CD4-positive, alpha-beta memory T cell (primary cell): ENCODE data around the gene FAM13B. TPM values are rescaled to one million over a fixed set of nuclear protein-coding genes. Genes with fewer than 3 reads are reported as not detected.
"Not testable (repeated sequence)": the region's sequence is repeated elsewhere in the genome, so short reads cannot be mapped to it uniquely, and the experiment has no call there.

Experiments
- CTCF ChIA-PET: fragments of 350-600 bp; sonication (Branson Sonifier 250); formaldehyde crosslinking; loops from one replicate; lab custom pipeline; 2021; ENCODE audit warnings: inconsistent platforms; ENCODE audit not compliant: partially characterized antibody; lab: Charles Lee
- POLR2A ChIA-PET: fragments of 350-600 bp; sonication (Branson Sonifier 250); formaldehyde crosslinking; loops from one replicate; lab custom pipeline; 2021; ENCODE audit not compliant: partially characterized antibody; lab: Charles Lee
- DNase-seq, 5 donors: peaks; one replicate each; pipeline versions ENCODE4 v3.0.0 to v3.0.0-alpha.2; 2020 to 2022; ENCODE audit warnings: mixed read lengths in 1 of 5
- H3K27ac ChIP-seq: one replicate; pipeline ENCODE4 v1.7.0; 2013; ENCODE audit warnings: low read depth, low read length
- H3K27me3 ChIP-seq: 2 replicates; pipeline ENCODE4 v1.7.0; 2013; ENCODE audit warnings: mild to moderate bottlenecking, low read length, moderate library complexity; ENCODE audit not compliant: insufficient read depth
- H3K36me3 ChIP-seq: 2 replicates; pipeline ENCODE4 v1.7.0; 2013; ENCODE audit warnings: mild to moderate bottlenecking, low read length, moderate library complexity; ENCODE audit not compliant: insufficient read depth
- H3K4me1 ChIP-seq: 2 replicates; pipeline ENCODE4 v1.7.0; 2013; ENCODE audit warnings: mild to moderate bottlenecking, low read length, moderate library complexity; ENCODE audit not compliant: insufficient read depth
- H3K4me3 ChIP-seq, 2 donors: one replicate each; pipeline ENCODE4 v1.7.0; 2013; ENCODE audit warnings: low read length in 2 of 2, mild to moderate bottlenecking in 1 of 2
- H3K9me3 ChIP-seq, 2 donors: one replicate each; pipeline ENCODE4 v1.7.0; 2013; ENCODE audit warnings: low read length in 2 of 2, control low read depth in 1 of 2; ENCODE audit not compliant: control insufficient read depth in 1 of 2
- H3K27ac Mint-ChIP-seq, 7 donors: one replicate each; pipeline ENCODE4 v1.8.0; 2020 to 2021; ENCODE audit warnings: mixed read lengths in 7 of 7, mild to moderate bottlenecking in 6 of 7, inconsistent platforms in 3 of 7, moderate library complexity in 3 of 7
- H3K27me3 Mint-ChIP-seq, 2 donors: one replicate each; pipeline ENCODE4 v1.8.0; 2020 to 2021; ENCODE audit warnings: mixed read lengths in 2 of 2
- H3K36me3 Mint-ChIP-seq, 2 donors: one replicate each; pipeline ENCODE4 v1.8.0; 2020 to 2021; ENCODE audit warnings: mixed read lengths in 2 of 2, inconsistent platforms in 1 of 2, mild to moderate bottlenecking in 1 of 2
- H3K4me1 Mint-ChIP-seq, 4 donors: one replicate each; pipeline ENCODE4 v1.8.0; 2020 to 2021; ENCODE audit warnings: mixed read lengths in 4 of 4, mild to moderate bottlenecking in 1 of 4
- H3K4me3 Mint-ChIP-seq, 8 donors: one replicate each; pipeline ENCODE4 v1.8.0; 2020 to 2021; ENCODE audit warnings: mixed read lengths in 8 of 8, mild to moderate bottlenecking in 7 of 8, moderate library complexity in 6 of 8, inconsistent platforms in 3 of 8
- H3K9me3 Mint-ChIP-seq, 8 donors: one replicate each; pipeline ENCODE4 v1.8.0; 2020 to 2021; ENCODE audit warnings: mixed read lengths in 8 of 8, mild to moderate bottlenecking in 5 of 8, inconsistent platforms in 3 of 8, moderate library complexity in 1 of 8
- intact Hi-C: fragments of 100-400 bp; cut with micrococcal nuclease; formaldehyde crosslinking; loops from one replicate; pipeline ENCODE4 v1.15.1; 2023
- polyA plus RNA-seq, 2 donors: library from polyadenylated mRNA; unstranded; fragments of 300-500 nt; fragmentation: Illumina TruSeq; gene quantifications; one replicate each; pipeline ENCODE4 v1.2.3, GENCODE V29; 2021
- total RNA-seq, 2 experiments: library from RNA; stranded (reverse); gene quantifications; one replicate each; pipeline ENCODE4 v1.2.3, GENCODE V29; 2021

The FAM13B gene
- total RNA-seq (10 to 100 TPM; 63.3 to 66.6 TPM), polyA plus RNA-seq (10 to 100 TPM; 14.4 to 27.7 TPM)

DNA sequence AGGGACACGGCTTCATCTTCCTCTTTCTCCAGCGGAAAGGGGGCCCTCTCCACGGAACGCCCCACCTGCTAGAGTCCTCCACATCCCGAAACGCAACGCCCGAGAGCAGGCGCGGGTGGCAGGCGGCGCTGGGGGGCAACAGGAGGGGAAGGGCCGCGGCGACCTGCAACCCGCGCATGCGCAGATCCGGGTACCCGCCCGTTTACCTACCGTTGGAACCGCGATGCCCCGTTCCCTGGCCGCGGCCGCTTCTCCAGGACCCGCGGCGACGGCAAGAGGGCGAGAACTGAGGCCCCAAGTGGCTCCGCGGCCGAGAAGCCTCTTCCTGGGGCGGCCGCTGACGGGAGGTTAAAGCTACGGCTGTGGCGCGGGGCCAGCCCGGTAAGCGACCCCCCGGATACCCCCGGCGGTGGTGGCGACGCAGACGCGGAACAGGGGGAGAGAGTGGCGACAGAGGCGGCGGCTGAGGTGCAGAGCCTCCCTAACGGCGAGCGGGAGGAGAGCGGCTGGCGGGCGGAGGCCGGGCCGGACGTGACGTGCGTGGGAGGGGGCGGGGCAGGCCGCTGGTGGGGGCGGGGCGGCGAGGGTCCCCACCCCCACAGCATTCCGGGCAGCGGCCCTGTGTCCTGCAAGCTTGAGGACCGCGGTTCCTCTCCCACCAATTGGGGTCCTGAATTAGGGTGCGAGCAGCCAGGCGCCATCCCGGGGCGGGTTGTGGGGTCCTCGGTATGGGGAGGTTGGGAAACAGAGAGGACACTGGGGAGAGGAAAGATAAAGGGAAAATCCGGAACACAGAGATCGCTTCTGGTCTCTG, at the start of gene FAM13B:
Gene FAM13B (minus strand): TSS at position 508 of the 814 bp plus-strand sequence. CDS start 13,968 bp downstream, outside the sequence.
- peaks cover 37 to 68% (median 51%) of the 10 kb centered on the region in 4 donors for H3K4me1 Mint-ChIP-seq

GRCh38 chr5:138082033-138082432, 49.2 kb upstream of the FAM13B start:
- no peaks in the 10 kb centered on the region for H3K27me3 ChIP-seq
- CTCF ChIA-PET, result interaction anchor here (0.9 to 1.8 kb wide), 6 partner anchors 8 to 303 kb away, joined by 3 to 13 read pairs (median 5); no protein-coding TSS in a partner anchor
- peaks cover 4 to 10% (median 8%) of the 10 kb centered on the region in 4 donors for H3K4me1 Mint-ChIP-seq
- intact Hi-C loops, result no loop called here
- H3K27ac ChIP-seq, result no peak overlapping the region
- peak overlapping the region in 5 of 7 donors; percentile 6 to 89 (median 30) for H3K27ac Mint-ChIP-seq
- H3K9me3 ChIP-seq, result no peaks in the 10 kb centered on the region
- peak overlapping the region in 2 of 8 donors; percentile 1 to 31 for H3K4me3 Mint-ChIP-seq
- DNase-seq, result no peak
- no peaks in the 10 kb centered on the region for H3K4me1 ChIP-seq
- no peaks in the 10 kb centered on the region for H3K36me3 ChIP-seq
- no peaks in the 10 kb centered on the region for H3K36me3 Mint-ChIP-seq
- POLR2A ChIA-PET, result interaction anchor here (1.1 to 1.3 kb wide), 3 partner anchors 46 to 131 kb away, joined by 3 to 4 read pairs (median 3); partner anchors contain the start of gene CDC23
- H3K27me3 Mint-ChIP-seq, result peaks cover 0 to 3% of the 10 kb centered on the region in 2 donors
- H3K9me3 Mint-ChIP-seq, result no peaks in the 10 kb centered on the region
- no peak overlapping the region for H3K4me3 ChIP-seq

More for the DNA sequence above, at the start of gene FAM13B:
- Histone ChIP-seq H3K9me3 (no peaks in the 10 kb centered on the region), H3K4me1 (peaks cover 50% of the 10 kb centered on the region), H3K36me3 (no peaks in the 10 kb centered on the region), H3K27ac (peak within 1 kb of the TSS; percentile 98), H3K4me3 (peak within 1 kb of the TSS; percentile 68 to 83), H3K27me3 (no peaks in the 10 kb centered on the region)
- Mint-ChIP-seq H3K4me3 (peak within 1 kb of the TSS; percentile 95 to 100 (median 100)), H3K27me3 (no peaks in the 10 kb centered on the region), H3K27ac (peak within 1 kb of the TSS; percentile 99 to 100 (median 99)), H3K36me3 (peaks cover 0 to 13% of the 10 kb centered on the region in 2 donors), H3K9me3 (no peaks in the 10 kb centered on the region)
- peak; percentile 83 to 86 (median 85) for DNase-seq
- ChIA-PET POLR2A (interaction anchor here (1.5 to 2.8 kb wide), 2 partner anchors 278 to 432 kb away, joined by 4 to 13 read pairs; partner anchors contain the start of genes EGR1 and HNRNPA0), CTCF (interaction anchor here (1.3 to 8.1 kb wide), 3 partner anchors 11 to 44 kb away, joined by 4 to 136 read pairs (median 9); no protein-coding TSS in a partner anchor)
- intact Hi-C loops, result loop anchor here (1.0 to 10.0 kb wide), 3 partner anchors 278 to 542 kb away; partner anchors contain the start of genes HNRNPA0, HSPA9 and KDM3B

GRCh38 chr5:138078006-138078643, 45.2 kb upstream of the FAM13B start:
- ChIA-PET POLR2A (interaction anchor here (1.0 kb wide), 1 partner anchor 42 kb away, joined by 3 read pairs; no protein-coding TSS in a partner anchor), CTCF (interaction anchor here (0.6 to 6.2 kb wide), 24 partner anchors 8 to 449 kb away, joined by 3 to 88 read pairs (median 4); no protein-coding TSS in a partner anchor)
- H3K27ac ChIP-seq, result no peak overlapping the region
- no peak overlapping the region for H3K4me3 ChIP-seq
- H3K36me3 Mint-ChIP-seq, result no peaks in the 10 kb centered on the region
- no peaks in the 10 kb centered on the region for H3K4me1 ChIP-seq
- intact Hi-C loops, result no loop called here
- H3K27ac Mint-ChIP-seq, result no peak overlapping the region
- peaks cover 4 to 10% (median 8%) of the 10 kb centered on the region in 4 donors for H3K4me1 Mint-ChIP-seq
- H3K9me3 ChIP-seq, result no peaks in the 10 kb centered on the region
- DNase-seq, result no peak
- H3K27me3 Mint-ChIP-seq, result no peaks in the 10 kb centered on the region
- H3K36me3 ChIP-seq, result no peaks in the 10 kb centered on the region
- H3K9me3 Mint-ChIP-seq, result no peaks in the 10 kb centered on the region
- no peaks in the 10 kb centered on the region for H3K27me3 ChIP-seq
- no peak overlapping the region for H3K4me3 Mint-ChIP-seq

- Histone ChIP-seq H3K4me1 (no peaks in the 10 kb centered on the region), H3K27me3 (no peaks in the 10 kb centered on the region), H3K36me3 (no peaks in the 10 kb centered on the region), H3K9me3 (no peaks in the 10 kb centered on the region), H3K4me3 (no peak overlapping the region), H3K27ac (no peak overlapping the region)
- H3K9me3 Mint-ChIP-seq, result no peaks in the 10 kb centered on the region
- no peak overlapping the region for H3K27ac Mint-ChIP-seq
- peak in 4 of 5 donors; percentile 28 to 46 (median 38) for DNase-seq
- H3K4me1 Mint-ChIP-seq, result peaks cover 4 to 10% (median 8%) of the 10 kb centered on the region in 4 donors
- intact Hi-C loops, result loop anchor here (1.0 kb wide), 1 partner anchor 56 kb away; no protein-coding TSS in a partner anchor
- POLR2A ChIA-PET, result interaction anchor here (1.0 kb wide), 1 partner anchor 41 kb away, joined by 3 read pairs; no protein-coding TSS in a partner anchor
- no peak overlapping the region for H3K4me3 Mint-ChIP-seq
- CTCF ChIA-PET, result interaction anchor here (0.9 to 6.2 kb wide), 28 partner anchors 9 to 448 kb away, joined by 3 to 88 read pairs (median 4); partner anchors contain the start of gene NME5
- H3K27me3 Mint-ChIP-seq, result no peaks in the 10 kb centered on the region
- no peaks in the 10 kb centered on the region for H3K36me3 Mint-ChIP-seq
Measured at GRCh38 chr5:138077064-138077696, 44.3 kb upstream of the FAM13B start.

- H3K27ac Mint-ChIP-seq, H3K27me3 ChIP-seq, DNase-seq, H3K4me1 ChIP-seq, H3K36me3 ChIP-seq, H3K4me1 Mint-ChIP-seq, intact Hi-C loops, POLR2A ChIA-PET, H3K9me3 Mint-ChIP-seq, H3K27ac ChIP-seq, H3K4me3 ChIP-seq, H3K36me3 Mint-ChIP-seq, H3K27me3 Mint-ChIP-seq, H3K4me3 Mint-ChIP-seq, H3K9me3 ChIP-seq: not testable (repeated sequence)
- CTCF ChIA-PET, result interaction anchor here (0.8 to 8.0 kb wide), 13 partner anchors 7 to 439 kb away, joined by 3 to 136 read pairs (median 6); partner anchors contain the start of gene FAM13B
Measured at GRCh38 chr5:138070026-138070425, 37.1 kb upstream of the FAM13B start.

DNA sequence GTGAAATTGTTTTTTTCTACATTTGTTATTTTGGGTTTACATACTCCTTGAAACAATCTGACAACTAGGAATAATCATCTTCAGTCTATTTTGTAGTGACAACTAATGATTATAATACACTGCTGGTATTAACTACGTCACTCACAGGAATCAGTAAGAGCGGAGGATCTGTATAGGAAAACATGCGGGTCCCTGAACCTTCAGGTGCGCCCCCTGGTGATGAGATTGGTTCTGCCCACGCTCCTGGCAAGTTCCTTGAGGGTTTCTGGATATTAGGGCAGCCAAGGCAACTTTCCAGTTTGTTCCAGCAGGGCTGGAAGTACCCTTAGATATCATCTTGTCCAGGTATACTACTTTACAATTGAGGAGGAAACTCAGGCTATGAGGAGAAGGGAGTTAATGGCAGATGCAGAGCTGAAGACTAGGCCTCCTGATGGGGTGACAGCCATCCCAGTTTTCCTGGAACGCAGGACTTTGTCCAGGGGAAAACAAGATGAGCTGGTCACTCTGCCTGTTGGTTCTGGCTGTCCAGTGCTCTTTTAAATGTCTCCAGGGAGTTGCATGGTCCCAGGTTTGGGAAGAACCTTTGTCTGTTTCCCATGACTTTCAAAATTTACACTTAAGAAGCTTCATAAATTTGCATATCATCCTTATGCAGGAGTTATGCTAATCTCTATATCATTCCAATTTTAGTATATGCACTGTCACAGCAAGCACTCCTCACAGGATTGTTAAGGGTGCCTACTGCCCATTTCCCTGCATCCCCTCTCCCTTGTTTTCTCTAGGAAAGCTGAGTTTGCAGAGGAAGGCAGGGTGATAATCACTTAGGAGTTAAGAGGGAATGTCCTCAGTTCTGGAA, 36.1 kb upstream of the FAM13B start:
- Histone ChIP-seq H3K36me3 (no peaks in the 10 kb centered on the region), H3K4me1 (no peaks in the 10 kb centered on the region), H3K4me3 (no peak overlapping the region), H3K9me3 (no peaks in the 10 kb centered on the region), H3K27ac (no peak overlapping the region), H3K27me3 (no peaks in the 10 kb centered on the region)
- Mint-ChIP-seq H3K9me3 (no peaks in the 10 kb centered on the region), H3K36me3 (no peaks in the 10 kb centered on the region), H3K27ac (no peak overlapping the region), H3K4me3 (no peak overlapping the region), H3K27me3 (peaks cover 0 to 2% of the 10 kb centered on the region in 2 donors), H3K4me1 (peaks cover 6 to 10% (median 6%) of the 10 kb centered on the region in 4 donors)
- intact Hi-C loops, result loop anchor here (1.0 kb wide), 3 partner anchors 33 to 440 kb away; no protein-coding TSS in a partner anchor
- POLR2A ChIA-PET, result interaction anchor here (1.0 kb wide), 1 partner anchor 33 kb away, joined by 7 read pairs; no protein-coding TSS in a partner anchor
- CTCF ChIA-PET, result interaction anchor here (0.7 to 8.0 kb wide), 24 partner anchors 8 to 438 kb away, joined by 3 to 136 read pairs (median 4); partner anchors contain the start of genes FAM13B and PKD2L2
- peak; percentile 52 to 62 (median 58) for DNase-seq
